ENCODE results near the gene NDUFA7.

DNA sequence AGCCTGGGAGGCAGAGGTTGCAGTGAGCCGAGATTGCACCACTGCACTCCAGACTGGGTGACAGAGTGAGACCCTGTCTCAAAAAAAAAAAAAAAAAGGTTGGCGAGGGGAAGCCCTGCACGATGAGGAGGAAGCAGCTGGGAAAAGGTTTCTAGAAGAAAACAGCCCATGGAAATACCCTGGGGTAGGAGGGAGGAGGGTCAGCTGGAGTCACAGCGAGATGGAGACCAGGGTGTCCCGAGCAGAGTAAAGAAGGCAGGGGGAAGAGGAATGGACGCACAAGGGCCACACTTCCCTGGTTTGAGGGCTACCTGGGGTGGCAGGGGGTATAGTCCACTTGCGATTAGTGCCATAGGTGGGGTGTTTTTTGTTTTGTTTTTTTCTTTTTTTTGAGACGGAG, 15.5 kb upstream of the NDUFA7 start:
- TF ChIP-seq CTCF (IDR thresholded peaks at IDR 0.05) (no peak), POLR2A (IDR thresholded peaks at IDR 0.05) (no peak), EP300 (IDR thresholded peaks at IDR 0.05) (no peak)
